ENCODE measurements around the gene OVAAL.

GRCh38 chr1:180536821-180537372 lies 21.9 kb upstream of the OVAAL start:
- TF ChIP-seq CTCF (IDR thresholded peaks at IDR 0.05; ENCODE audit: extremely low read depth in 1 of 2, insufficient read depth in 1 of 2, low read depth in 1 of 2, low read length in 2 of 2), result no peak
- no peak for TF ChIP-seq MAX (IDR thresholded peaks at IDR 0.05; ENCODE audit: insufficient read depth, insufficient read length)
